HL-60 (cell line): ENCODE measurements around the gene PPP6R2.

Source experiments
- DNase-seq, 2 experiments: peaks; one replicate each; pipeline ENCODE4 v3.0.0-alpha.2; 2010 to 2020; ENCODE audit warnings: low read depth in 1 of 2, low spot score in 1 of 2
- H3K27ac ChIP-seq: fragments of 250-450 bp; sonication (Bioruptor Pico); replicated peaks from 2 replicates; pipeline ENCODE4 v1.5.1; 2020; ENCODE audit warnings: mild to moderate bottlenecking, moderate library complexity
- H3K27me3 ChIP-seq: fragments of 250-450 bp; sonication (Bioruptor Pico); 2 replicates; pipeline ENCODE4 v1.5.1; 2021; ENCODE audit warnings: mild to moderate bottlenecking, moderate library complexity; ENCODE audit not compliant: insufficient read depth, poor library complexity, severe bottlenecking
- H3K4me3 ChIP-seq: replicated peaks from 2 replicates; pipeline ENCODE4 v1.5.1; 2011; ENCODE audit warnings: mild to moderate bottlenecking, control low read depth, low read length; ENCODE audit not compliant: insufficient read depth
- CTCF ChIP-seq: IDR thresholded peaks from one replicate; pipeline ENCODE4 v1.5.1; 2011; ENCODE audit warnings: low read length, control low read depth, inconsistent platforms; ENCODE audit not compliant: insufficient read depth
- GABPA ChIP-seq: IDR thresholded peaks from 2 replicates; pipeline ENCODE4 v1.6.1; 2012; ENCODE audit warnings: low read depth
- POLR2AphosphoS5 ChIP-seq: IDR thresholded peaks from 2 replicates; pipeline ENCODE4 v1.6.1; 2012; ENCODE audit warnings: low read depth
- REST ChIP-seq: IDR thresholded peaks from 2 replicates; pipeline ENCODE4 v1.6.1; 2012; ENCODE audit warnings: low read depth; ENCODE audit not compliant: insufficient replicate concordance
- SPI1 ChIP-seq: IDR thresholded peaks from 2 replicates; pipeline ENCODE4 v1.6.1; 2012; ENCODE audit warnings: low read depth, mild to moderate bottlenecking, borderline replicate concordance

PPP6R2 gene

GRCh38 chr22:50422961-50423815 lies 80.1 kb downstream of the PPP6R2 start:
- no peak overlapping the region for H3K4me3 ChIP-seq
- TF ChIP-seq POLR2AphosphoS5 = no peak
- no peak for TF ChIP-seq REST
- TF ChIP-seq SPI1 = no peak
- no peak for TF ChIP-seq GABPA
- no peak for TF ChIP-seq CTCF
- no peaks in the 10 kb centered on the region for H3K27me3 ChIP-seq
- H3K27ac ChIP-seq = no peak overlapping the region
- no peak for DNase-seq

- no peaks in the 10 kb centered on the region for H3K27me3 ChIP-seq
- TF ChIP-seq POLR2AphosphoS5 = no peak
- no peak for TF ChIP-seq SPI1
- TF ChIP-seq CTCF = no peak
- no peak for TF ChIP-seq REST
- no peak for TF ChIP-seq GABPA
- H3K27ac ChIP-seq = no peak overlapping the region
- DNase-seq = no peak
- no peak overlapping the region for H3K4me3 ChIP-seq
Observed at GRCh38 chr22:50423956-50424355, 80.8 kb downstream of the PPP6R2 start.

- Histone ChIP-seq H3K4me3 (no peak overlapping the region), H3K27ac (no peak overlapping the region), H3K27me3 (no peaks in the 10 kb centered on the region)
- no peak for TF ChIP-seq SPI1
- no peak for DNase-seq
Observed at GRCh38 chr22:50425179-50425916, 82.2 kb downstream of the PPP6R2 start.

- H3K4me3 ChIP-seq = no peak overlapping the region
- no peak for DNase-seq
- TF ChIP-seq GABPA (no peak), POLR2AphosphoS5 (no peak), CTCF (no peak), REST (no peak)
Observed at GRCh38 chr22:50432131-50432876, 89.2 kb downstream of the PPP6R2 start.

More at GRCh38 chr22:50432131-50432876, 89.2 kb downstream of the PPP6R2 start:
- Histone ChIP-seq H3K27ac (no peak overlapping the region), H3K27me3 (no peaks in the 10 kb centered on the region)
